ENCODE results near the gene CREBRF. TPM values are rescaled to one million over a fixed set of nuclear protein-coding genes. Genes with fewer than 3 reads are reported as not detected.

Gene CREBRF
- total and polyA plus RNA-seq, 9 of the 15 experiments (the other 6 are each of a cell fraction or from before 2014, with no cell fraction given): 1.1 to 4.9 (median 2.9) TPM

DNA sequence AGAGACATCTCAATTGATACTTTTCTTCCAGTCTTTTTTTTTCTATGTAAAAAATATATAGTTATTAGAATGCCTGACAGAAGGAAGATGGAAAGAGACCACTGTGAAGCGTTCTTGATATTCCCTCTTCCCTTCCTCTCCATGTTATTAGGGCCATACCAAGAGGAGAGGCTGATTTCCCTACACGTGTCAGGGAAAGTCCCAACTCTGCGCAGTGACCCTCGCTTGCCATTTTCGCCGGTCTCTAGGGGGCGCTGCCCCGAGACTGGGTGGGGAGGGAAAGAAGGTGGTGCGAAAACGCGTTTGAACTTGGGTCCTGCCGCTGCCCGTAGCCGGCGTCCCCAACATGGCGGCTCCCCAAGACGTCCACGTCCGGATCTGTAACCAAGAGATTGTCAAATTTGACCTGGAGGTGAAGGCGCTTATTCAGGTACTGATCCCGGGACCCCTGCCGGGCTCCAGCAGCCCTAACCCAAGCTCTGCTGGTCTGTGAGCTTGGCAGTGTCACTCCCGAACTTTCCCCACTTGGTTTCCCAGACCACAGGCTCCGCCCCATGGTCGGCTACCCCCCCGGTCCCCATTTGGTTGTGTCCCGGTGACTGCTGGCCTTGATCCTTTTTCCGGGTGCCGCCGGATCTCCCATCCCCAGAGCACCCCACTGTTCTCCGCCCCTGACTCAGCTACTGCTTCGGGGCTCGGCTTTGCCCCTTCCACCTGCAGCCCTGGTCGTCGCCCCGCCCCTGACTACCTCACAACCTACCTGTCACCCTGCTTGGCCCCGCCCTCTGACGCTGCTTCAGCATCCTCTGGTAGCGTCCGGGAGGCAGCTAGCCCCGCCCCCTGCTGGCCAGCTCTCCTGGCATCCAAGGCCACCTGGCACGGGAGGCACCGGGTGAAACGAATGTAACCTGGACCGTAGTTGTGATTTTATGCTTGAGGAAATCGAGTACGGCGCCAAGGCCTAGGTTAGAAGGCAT lies 88.3 kb downstream of the CREBRF start, which contains the start of gene BNIP1 (continued):
- TF ChIP-seq, protein P1, sequence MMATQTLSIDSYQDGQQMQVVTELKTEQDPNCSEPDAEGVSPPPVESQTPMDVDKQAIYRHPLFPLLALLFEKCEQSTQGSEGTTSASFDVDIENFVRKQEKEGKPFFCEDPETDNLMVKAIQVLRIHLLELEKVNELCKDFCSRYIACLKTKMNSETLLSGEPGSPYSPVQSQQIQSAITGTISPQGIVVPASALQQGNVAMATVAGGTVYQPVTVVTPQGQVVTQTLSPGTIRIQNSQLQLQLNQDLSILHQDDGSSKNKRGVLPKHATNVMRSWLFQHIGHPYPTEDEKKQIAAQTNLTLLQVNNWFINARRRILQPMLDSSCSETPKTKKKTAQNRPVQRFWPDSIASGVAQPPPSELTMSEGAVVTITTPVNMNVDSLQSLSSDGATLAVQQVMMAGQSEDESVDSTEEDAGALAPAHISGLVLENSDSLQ (IDR thresholded peaks at IDR 0.05): peak; percentile 81
- TF ChIP-seq FOXA3 (CRISPR knock-in tag; conservative IDR thresholded peaks at IDR 0.05 in 1 of 2, IDR thresholded peaks at IDR 0.05 in 1 of 2) (no peak), NR4A1 (CRISPR knock-in tag; IDR thresholded peaks at IDR 0.05) (no peak), NR4A1 (tag; IDR thresholded peaks at IDR 0.05) (no peak), TBL1XR1 (IDR thresholded peaks at IDR 0.05; ENCODE audit: low read length in 2 of 2) (peak in 1 of 2 experiments; percentile 57; a peak in 1 of 4 replicates), JUND (IDR thresholded peaks at IDR 0.05; ENCODE audit: borderline replicate concordance, low read depth, low read length) (peak; percentile 76), JUND (tag; IDR thresholded peaks at IDR 0.05; ENCODE audit: borderline replicate concordance, low read depth, low read length) (peak; percentile 45; the same call in 1 of the 3 replicates), SNRNP70 (optimal IDR thresholded peaks at IDR 0.05; ENCODE audit: low read depth, low read length) (no peak), CBX2 (IDR thresholded peaks at IDR 0.05; ENCODE audit: insufficient read depth, low read length, poor library complexity, severe bottlenecking) (no peak), NUFIP1 (IDR thresholded peaks at IDR 0.05; ENCODE audit: partially characterized antibody) (no peak), ZNF507 (tag; conservative IDR thresholded peaks at IDR 0.05) (no peak), PCBP1 (IDR thresholded peaks at IDR 0.05; ENCODE audit: low read depth, low read length, poor library complexity, severe bottlenecking) (no peak), PHB2 (IDR thresholded peaks at IDR 0.05; ENCODE audit: low read depth) (no peak), ZNF408 (CRISPR knock-in tag; IDR thresholded peaks at IDR 0.05; ENCODE audit: low read depth) (no peak), HDAC2 (IDR thresholded peaks at IDR 0.05) (peak; percentile 92), NFYB (IDR thresholded peaks at IDR 0.05; ENCODE audit: extremely low read depth, insufficient read length) (no peak)
- TF ChIP-seq, protein P2, sequence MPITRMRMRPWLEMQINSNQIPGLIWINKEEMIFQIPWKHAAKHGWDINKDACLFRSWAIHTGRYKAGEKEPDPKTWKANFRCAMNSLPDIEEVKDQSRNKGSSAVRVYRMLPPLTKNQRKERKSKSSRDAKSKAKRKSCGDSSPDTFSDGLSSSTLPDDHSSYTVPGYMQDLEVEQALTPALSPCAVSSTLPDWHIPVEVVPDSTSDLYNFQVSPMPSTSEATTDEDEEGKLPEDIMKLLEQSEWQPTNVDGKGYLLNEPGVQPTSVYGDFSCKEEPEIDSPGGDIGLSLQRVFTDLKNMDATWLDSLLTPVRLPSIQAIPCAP (CRISPR knock-in tag; IDR thresholded peaks at IDR 0.05; ENCODE audit: borderline replicate concordance): no peak
- TF ChIP-seq, protein P3, sequence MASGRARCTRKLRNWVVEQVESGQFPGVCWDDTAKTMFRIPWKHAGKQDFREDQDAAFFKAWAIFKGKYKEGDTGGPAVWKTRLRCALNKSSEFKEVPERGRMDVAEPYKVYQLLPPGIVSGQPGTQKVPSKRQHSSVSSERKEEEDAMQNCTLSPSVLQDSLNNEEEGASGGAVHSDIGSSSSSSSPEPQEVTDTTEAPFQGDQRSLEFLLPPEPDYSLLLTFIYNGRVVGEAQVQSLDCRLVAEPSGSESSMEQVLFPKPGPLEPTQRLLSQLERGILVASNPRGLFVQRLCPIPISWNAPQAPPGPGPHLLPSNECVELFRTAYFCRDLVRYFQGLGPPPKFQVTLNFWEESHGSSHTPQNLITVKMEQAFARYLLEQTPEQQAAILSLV (tag; IDR thresholded peaks at IDR 0.05): no peak
- TF ChIP-seq, protein P4, sequence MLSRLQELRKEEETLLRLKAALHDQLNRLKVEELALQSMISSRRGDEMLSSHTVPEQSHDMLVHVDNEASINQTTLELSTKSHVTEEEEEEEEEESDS (CRISPR knock-in tag; IDR thresholded peaks at IDR 0.05): no peak
- TF ChIP-seq, protein P5, sequence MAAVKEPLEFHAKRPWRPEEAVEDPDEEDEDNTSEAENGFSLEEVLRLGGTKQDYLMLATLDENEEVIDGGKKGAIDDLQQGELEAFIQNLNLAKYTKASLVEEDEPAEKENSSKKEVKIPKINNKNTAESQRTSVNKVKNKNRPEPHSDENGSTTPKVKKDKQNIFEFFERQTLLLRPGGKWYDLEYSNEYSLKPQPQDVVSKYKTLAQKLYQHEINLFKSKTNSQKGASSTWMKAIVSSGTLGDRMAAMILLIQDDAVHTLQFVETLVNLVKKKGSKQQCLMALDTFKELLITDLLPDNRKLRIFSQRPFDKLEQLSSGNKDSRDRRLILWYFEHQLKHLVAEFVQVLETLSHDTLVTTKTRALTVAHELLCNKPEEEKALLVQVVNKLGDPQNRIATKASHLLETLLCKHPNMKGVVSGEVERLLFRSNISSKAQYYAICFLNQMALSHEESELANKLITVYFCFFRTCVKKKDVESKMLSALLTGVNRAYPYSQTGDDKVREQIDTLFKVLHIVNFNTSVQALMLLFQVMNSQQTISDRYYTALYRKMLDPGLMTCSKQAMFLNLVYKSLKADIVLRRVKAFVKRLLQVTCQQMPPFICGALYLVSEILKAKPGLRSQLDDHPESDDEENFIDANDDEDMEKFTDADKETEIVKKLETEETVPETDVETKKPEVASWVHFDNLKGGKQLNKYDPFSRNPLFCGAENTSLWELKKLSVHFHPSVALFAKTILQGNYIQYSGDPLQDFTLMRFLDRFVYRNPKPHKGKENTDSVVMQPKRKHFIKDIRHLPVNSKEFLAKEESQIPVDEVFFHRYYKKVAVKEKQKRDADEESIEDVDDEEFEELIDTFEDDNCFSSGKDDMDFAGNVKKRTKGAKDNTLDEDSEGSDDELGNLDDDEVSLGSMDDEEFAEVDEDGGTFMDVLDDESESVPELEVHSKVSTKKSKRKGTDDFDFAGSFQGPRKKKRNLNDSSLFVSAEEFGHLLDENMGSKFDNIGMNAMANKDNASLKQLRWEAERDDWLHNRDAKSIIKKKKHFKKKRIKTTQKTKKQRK (IDR thresholded peaks at IDR 0.05; ENCODE audit: borderline replicate concordance, low read depth, low read length): no peak
